ENCODE results near the gene ACP1. TPM values are rescaled to one million over a fixed set of nuclear protein-coding genes. Genes with fewer than 3 reads are reported as not detected.

ACP1 gene
- total RNA-seq (10 to 100 TPM; 62.6 to 86.9 (median 82.4) TPM), polyA plus RNA-seq (100 to 1,000 TPM in 2 of 3 donors, 10 to 100 TPM in 1; 85.7 to 162 (median 101) TPM)

DNA sequence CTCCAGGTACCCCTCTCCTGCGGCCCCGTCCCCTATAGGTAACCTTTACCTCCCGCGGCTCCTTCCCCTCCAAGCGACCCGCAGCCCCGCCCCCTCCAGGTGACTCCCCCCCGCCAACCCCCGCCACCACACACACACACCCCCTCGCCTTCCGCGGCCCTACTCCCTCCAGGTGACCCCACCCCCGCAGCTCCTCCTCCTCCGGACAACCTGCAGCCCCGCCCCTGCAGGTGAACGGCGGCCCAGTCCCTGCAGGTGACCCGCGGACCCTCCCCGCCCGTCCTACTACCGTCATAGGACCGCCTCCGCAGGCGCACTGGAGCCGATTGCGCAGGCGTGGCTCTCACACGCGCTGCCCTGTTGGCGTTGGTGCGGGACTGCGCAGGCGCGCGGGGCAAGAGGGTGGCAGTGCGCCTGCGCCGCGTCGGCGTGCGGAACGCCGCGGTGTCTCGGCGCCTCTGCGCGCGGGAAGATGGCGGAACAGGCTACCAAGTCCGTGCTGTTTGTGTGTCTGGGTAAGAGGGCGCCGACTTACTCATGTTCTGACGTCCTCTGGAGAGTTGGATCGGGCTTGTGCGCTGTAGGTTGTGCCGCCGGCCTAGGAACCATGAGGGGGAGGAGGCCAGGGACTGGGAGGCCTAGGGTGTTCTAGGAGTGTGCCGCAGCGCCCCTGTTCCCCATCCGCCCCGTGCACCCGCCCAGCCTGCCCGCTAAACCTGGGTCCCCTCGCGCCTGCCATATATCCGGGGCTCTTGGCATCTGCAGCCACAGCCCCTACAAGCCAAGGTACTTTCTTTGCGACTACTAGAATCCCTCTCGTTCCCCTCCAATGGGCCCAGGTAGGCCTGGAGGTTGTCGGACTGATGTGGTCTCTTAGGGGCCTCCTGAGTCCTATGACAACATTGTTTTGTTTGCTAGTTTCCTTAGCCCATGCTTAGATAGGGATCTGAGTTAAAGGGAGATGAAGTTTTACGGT is at the start of gene ACP1:
TSS of gene ACP1 (plus strand) at position 455 of the 976 bp plus-strand sequence. CDS start at position 473, 18 bp downstream.
- Histone ChIP-seq H3K4me1 (peaks cover 0 to 30% (median 27%) of the 10 kb centered on the region in 4 donors), H3K27me3 (no peaks in the 10 kb centered on the region), H3K4me3 (peak within 1 kb of the TSS; percentile 63 to 78 (median 70)), H3K36me3 (peaks cover 0 to 3% (median 0%) of the 10 kb centered on the region in 4 donors), H3K9me3 (no peaks in the 10 kb centered on the region), H3K27ac (peak within 1 kb of the TSS; percentile 71 to 82 (median 77))
- 1% methylated on average over 73 of the region's 73 CpGs for WGBS, 2 donors
- TF ChIP-seq CTCF (IDR thresholded peaks at IDR 0.05), result no peak
- TF ChIP-seq POLR2A (IDR thresholded peaks at IDR 0.05), result peak; percentile 63 to 64
- peak; percentile 79 to 94 (median 90) for TF ChIP-seq POLR2AphosphoS5 (IDR thresholded peaks at IDR 0.05)
- TF ChIP-seq EP300 (IDR thresholded peaks at IDR 0.05), result no peak
- peak; percentile 96 for DNase-seq
- intact Hi-C loops (cut with DNase I), result loop anchor here (2.0 kb wide), 1 partner anchor 412 kb away; the partner anchor contains the start of gene TMEM18

- intact Hi-C loops (cut with DNase I), result no loop called here
- TF ChIP-seq CTCF (IDR thresholded peaks at IDR 0.05), result no peak
- no peak for TF ChIP-seq POLR2A (IDR thresholded peaks at IDR 0.05)
- TF ChIP-seq EP300 (IDR thresholded peaks at IDR 0.05), result no peak
- TF ChIP-seq POLR2AphosphoS5 (IDR thresholded peaks at IDR 0.05), result no peak
- no peak overlapping the region for H3K27ac ChIP-seq
- WGBS, 2 donors, result 85 to 91% methylated on average over 3 of the region's 3 CpGs
- peaks cover 0 to 2% (median 0%) of the 10 kb centered on the region in 3 donors for H3K27me3 ChIP-seq
- no peak overlapping the region for H3K4me3 ChIP-seq
- peaks cover 0 to 21% (median 2%) of the 10 kb centered on the region in 4 donors for H3K36me3 ChIP-seq
- H3K4me1 ChIP-seq, result no peaks in the 10 kb centered on the region
- no peak for DNase-seq
- H3K9me3 ChIP-seq, result peaks cover 0 to 3% (median 1%) of the 10 kb centered on the region in 4 donors
These were observed 48.7 kb upstream of the ACP1 start for GRCh38 chr2:216068-216467.

DNA sequence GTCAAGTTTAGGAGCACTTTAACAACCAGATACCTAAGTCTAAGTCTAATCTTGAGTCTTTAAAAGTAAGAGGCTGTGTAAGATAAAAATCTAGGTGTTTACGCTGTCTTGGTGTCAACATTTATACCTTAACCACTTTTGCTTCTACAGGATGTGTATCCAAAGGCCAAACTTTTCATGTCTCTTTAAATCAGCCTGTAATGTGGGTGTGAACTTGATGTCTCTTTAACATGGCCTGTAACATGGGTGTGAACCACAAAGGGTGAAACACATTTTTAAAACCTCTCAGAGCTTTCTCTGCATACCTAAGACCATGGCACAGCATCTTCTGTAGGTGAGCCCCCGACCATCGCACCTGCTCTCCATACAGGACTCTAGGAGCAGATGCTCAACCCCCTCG is 41.3 kb upstream of the ACP1 start:
- Histone ChIP-seq H3K9me3 (no peaks in the 10 kb centered on the region), H3K4me1 (no peaks in the 10 kb centered on the region), H3K27ac (no peak overlapping the region), H3K27me3 (no peaks in the 10 kb centered on the region), H3K4me3 (no peak overlapping the region), H3K36me3 (peaks cover 0 to 70% (median 7%) of the 10 kb centered on the region in 4 donors)
- no peak for DNase-seq
- TF ChIP-seq POLR2AphosphoS5 (IDR thresholded peaks at IDR 0.05), result no peak
- no peak for TF ChIP-seq POLR2A (IDR thresholded peaks at IDR 0.05)
- TF ChIP-seq EP300 (IDR thresholded peaks at IDR 0.05), result no peak
- no peak for TF ChIP-seq CTCF (IDR thresholded peaks at IDR 0.05)
- 87 to 93% methylated on average over 4 of the region's 4 CpGs for WGBS, 2 donors
- intact Hi-C loops (cut with DNase I), result no loop called here

GRCh38 chr2:223971-224760 is 40.6 kb upstream of the ACP1 start:
- Histone ChIP-seq H3K27me3 (no peaks in the 10 kb centered on the region), H3K4me1 (no peaks in the 10 kb centered on the region), H3K36me3 (peaks cover 0 to 69% (median 7%) of the 10 kb centered on the region in 4 donors), H3K4me3 (no peak overlapping the region), H3K9me3 (no peaks in the 10 kb centered on the region), H3K27ac (no peak overlapping the region)
- no peak for TF ChIP-seq POLR2A (IDR thresholded peaks at IDR 0.05)
- TF ChIP-seq CTCF (IDR thresholded peaks at IDR 0.05), result no peak
- TF ChIP-seq EP300 (IDR thresholded peaks at IDR 0.05), result no peak
- no peak for TF ChIP-seq POLR2AphosphoS5 (IDR thresholded peaks at IDR 0.05)
- no peak for DNase-seq
- intact Hi-C loops (cut with DNase I), result no loop called here
- 86 to 89% methylated on average over 6 of the region's 6 CpGs for WGBS, 2 donors
